ENCODE results near the gene LY6G6F. TPM values are rescaled to one million over a fixed set of nuclear protein-coding genes. Genes with fewer than 3 reads are reported as not detected.

LY6G6F gene
- total and polyA plus RNA-seq, 8 donors: 0.53 to 1.8 (median 1.3) TPM; not detected in 1

DNA sequence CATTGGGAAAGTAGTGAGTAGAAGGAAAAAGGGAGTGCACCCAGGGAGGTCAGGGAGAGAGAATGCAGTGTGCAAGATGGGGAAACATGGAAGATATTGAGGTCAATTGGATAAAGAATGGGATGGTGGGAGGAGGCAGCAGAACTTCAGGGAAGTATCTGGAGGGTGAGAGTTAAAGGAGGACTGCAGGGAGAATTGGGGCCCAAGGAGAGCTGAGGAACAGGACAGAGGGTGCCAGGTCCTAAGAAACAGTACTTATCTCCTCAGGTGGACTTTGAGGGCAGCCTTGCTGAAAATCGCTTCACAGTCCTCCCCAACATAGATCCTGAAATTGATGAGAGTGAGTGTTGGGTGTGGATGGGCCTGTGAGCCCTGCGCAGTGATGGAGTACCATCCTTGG lies 51.6 kb downstream of the LY6G6F start:
- intact Hi-C loops (cut with DNase I): no loop called here
- no peaks in the 10 kb centered on the region for H3K4me1 ChIP-seq
- no peaks in the 10 kb centered on the region for H3K9me3 ChIP-seq
- no peaks in the 10 kb centered on the region for H3K27me3 ChIP-seq
- no peak overlapping the region for H3K4me3 ChIP-seq
- H3K36me3 ChIP-seq: peaks cover 0 to 15% of the 10 kb centered on the region in 2 donors
- DNase-seq (no peak), ATAC-seq (no peak)
- no peak for TF ChIP-seq CTCF (IDR thresholded peaks at IDR 0.05)
- no peak overlapping the region for H3K27ac ChIP-seq

Small RNA genes within 50 kb of the gene (microRNA-seq; reads per million reads assigned to microRNA genes)
- gene MIR4646: 0.68 to 1.7 reads per million in 2 donors

Other genes with a start within 250 kb of the LY6G6F start
Only the 30 nearest of the 39 such genes appear.
- gene NFKBIL1, start 159.3 kb upstream of the LY6G6F start, total RNA-seq: 10 to 100 TPM; 15.0 to 17.2 TPM
- gene NFKBIL1, start 159.3 kb upstream of the LY6G6F start, polyA plus RNA-seq (ENCODE audit: insufficient read length in 6 of 6): 10 to 100 TPM; 18.5 to 25.4 (median 19.0) TPM
- gene LTA, start 134.6 kb upstream of the LY6G6F start, total RNA-seq: under 1 TPM; 0.17 to 0.65 TPM
- under 1 TPM; 0.33 to 0.48 (median 0.39) TPM for gene LTA, start 134.6 kb upstream of the LY6G6F start, polyA plus RNA-seq (ENCODE audit: insufficient read length in 6 of 6)
- gene TNF, start 131.3 kb upstream of the LY6G6F start, total RNA-seq: 10 to 100 TPM in 1 of 2 donors, under 1 TPM in 1; 0.29 to 10.4 TPM
- gene TNF, start 131.3 kb upstream of the LY6G6F start, polyA plus RNA-seq (ENCODE audit: insufficient read length in 6 of 6): under 1 TPM in 5 of 6 donors, not detected in 1; 0.19 to 0.63 (median 0.26) TPM
- gene LTB, start 124.4 kb upstream of the LY6G6F start, total RNA-seq: 10 to 100 TPM; 10.3 to 13.7 TPM
- gene LTB, start 124.4 kb upstream of the LY6G6F start, polyA plus RNA-seq (ENCODE audit: insufficient read length in 6 of 6): 1 to 10 TPM; 1.5 to 3.8 (median 2.8) TPM
- 10 to 100 TPM; 32.7 to 95.1 TPM for gene LST1, start 120.6 kb upstream of the LY6G6F start, total RNA-seq
- gene LST1, start 120.6 kb upstream of the LY6G6F start, polyA plus RNA-seq (ENCODE audit: insufficient read length in 6 of 6): 1 to 10 TPM; 4.4 to 8.3 (median 7.2) TPM
- gene NCR3, start 113.9 kb upstream of the LY6G6F start, total RNA-seq: 1 to 10 TPM in 1 of 2 donors, under 1 TPM in 1; 0.67 to 1.5 TPM
- under 1 TPM in 4 of 6 donors, not detected in 2; 0.26 to 0.89 (median 0.45) TPM for gene NCR3, start 113.9 kb upstream of the LY6G6F start, polyA plus RNA-seq (ENCODE audit: insufficient read length in 6 of 6)
- 10 to 100 TPM; 38.5 to 96.4 TPM for gene AIF1, start 91.6 kb upstream of the LY6G6F start, total RNA-seq
- gene AIF1, start 91.6 kb upstream of the LY6G6F start, polyA plus RNA-seq (ENCODE audit: insufficient read length in 6 of 6): 10 to 100 TPM; 17.9 to 25.4 (median 20.5) TPM
- 100 to 1,000 TPM; 130 to 151 TPM for gene PRRC2A, start 86.2 kb upstream of the LY6G6F start, total RNA-seq
- 100 to 1,000 TPM; 150 to 201 (median 176) TPM for gene PRRC2A, start 86.2 kb upstream of the LY6G6F start, polyA plus RNA-seq (ENCODE audit: insufficient read length in 6 of 6)
- gene BAG6, start 54.2 kb upstream of the LY6G6F start, total RNA-seq: 100 to 1,000 TPM; 243 to 278 TPM
- 100 to 1,000 TPM; 211 to 252 (median 226) TPM for gene BAG6, start 54.2 kb upstream of the LY6G6F start, polyA plus RNA-seq (ENCODE audit: insufficient read length in 6 of 6)
- gene APOM, start 51.0 kb upstream of the LY6G6F start, total RNA-seq: 1 to 10 TPM; 1.0 to 1.5 TPM
- 1 to 10 TPM; 4.6 to 8.0 (median 6.4) TPM for gene APOM, start 51.0 kb upstream of the LY6G6F start, polyA plus RNA-seq (ENCODE audit: insufficient read length in 6 of 6)
- gene C6orf47, start 46.1 kb upstream of the LY6G6F start, total RNA-seq: 10 to 100 TPM; 21.9 to 23.8 TPM
- 10 to 100 TPM; 15.3 to 19.8 (median 17.4) TPM for gene C6orf47, start 46.1 kb upstream of the LY6G6F start, polyA plus RNA-seq (ENCODE audit: insufficient read length in 6 of 6)
- 10 to 100 TPM; 10.3 to 13.2 TPM for gene GPANK1, start 41.9 kb upstream of the LY6G6F start, total RNA-seq
- gene GPANK1, start 41.9 kb upstream of the LY6G6F start, polyA plus RNA-seq (ENCODE audit: insufficient read length in 6 of 6): 10 to 100 TPM; 18.0 to 22.8 (median 22.2) TPM
- gene CSNK2B, start 40.8 kb upstream of the LY6G6F start, total RNA-seq: 100 to 1,000 TPM in 1 of 2 donors, 10 to 100 TPM in 1; 96.6 to 128 TPM
- gene CSNK2B, start 40.8 kb upstream of the LY6G6F start, polyA plus RNA-seq (ENCODE audit: insufficient read length in 6 of 6): 100 to 1,000 TPM; 189 to 210 (median 196) TPM
- gene LY6G5B, start 36.9 kb upstream of the LY6G6F start, total RNA-seq: 10 to 100 TPM in 1 of 2 donors, 1 to 10 TPM in 1; 6.9 to 13.6 TPM
- gene LY6G5B, start 36.9 kb upstream of the LY6G6F start, polyA plus RNA-seq (ENCODE audit: insufficient read length in 6 of 6): 10 to 100 TPM; 25.2 to 41.0 (median 35.8) TPM
- 1 to 10 TPM; 3.1 to 5.9 TPM for gene LY6G5C, start 25.8 kb upstream of the LY6G6F start, total RNA-seq
- 1 to 10 TPM; 2.9 to 6.3 (median 3.7) TPM for gene LY6G5C, start 25.8 kb upstream of the LY6G6F start, polyA plus RNA-seq (ENCODE audit: insufficient read length in 6 of 6)
- gene ABHD16A, start 3.5 kb upstream of the LY6G6F start, total RNA-seq: 10 to 100 TPM; 53.6 to 58.6 TPM
- gene ABHD16A, start 3.5 kb upstream of the LY6G6F start, polyA plus RNA-seq (ENCODE audit: insufficient read length in 6 of 6): 10 to 100 TPM; 55.7 to 63.9 (median 58.6) TPM
- not detected for gene LY6G6D, start 8.5 kb downstream of the LY6G6F start, total RNA-seq
- under 1 TPM in 1 of 6 donors, not detected in 5; 0.57 TPM for gene LY6G6D, start 8.5 kb downstream of the LY6G6F start, polyA plus RNA-seq (ENCODE audit: insufficient read length in 6 of 6)
- not detected for gene LY6G6C, start 14.9 kb downstream of the LY6G6F start, total RNA-seq
- gene LY6G6C, start 14.9 kb downstream of the LY6G6F start, polyA plus RNA-seq (ENCODE audit: insufficient read length in 6 of 6): under 1 TPM; 0.17 to 0.75 (median 0.43) TPM
- gene MPIG6B, start 16.5 kb downstream of the LY6G6F start, total RNA-seq: 1 to 10 TPM; 1.2 to 1.9 TPM
- gene MPIG6B, start 16.5 kb downstream of the LY6G6F start, polyA plus RNA-seq (ENCODE audit: insufficient read length in 6 of 6): 1 to 10 TPM; 2.8 to 3.5 (median 3.0) TPM
- gene DDAH2, start 22.4 kb downstream of the LY6G6F start, total RNA-seq: 10 to 100 TPM; 70.2 to 77.3 TPM
- 100 to 1,000 TPM; 139 to 199 (median 175) TPM for gene DDAH2, start 22.4 kb downstream of the LY6G6F start, polyA plus RNA-seq (ENCODE audit: insufficient read length in 6 of 6)
- gene CLIC1, start 29.7 kb downstream of the LY6G6F start, total RNA-seq: 100 to 1,000 TPM; 283 to 465 TPM
- gene CLIC1, start 29.7 kb downstream of the LY6G6F start, polyA plus RNA-seq (ENCODE audit: insufficient read length in 6 of 6): 100 to 1,000 TPM; 226 to 279 (median 261) TPM
- gene MSH5, start 33.1 kb downstream of the LY6G6F start, total RNA-seq: 10 to 100 TPM in 1 of 2 donors, 1 to 10 TPM in 1; 9.7 to 20.0 TPM
- gene MSH5, start 33.1 kb downstream of the LY6G6F start, polyA plus RNA-seq (ENCODE audit: insufficient read length in 6 of 6): 10 to 100 TPM; 34.4 to 49.8 (median 39.1) TPM
- gene SAPCD1, start 55.8 kb downstream of the LY6G6F start, total RNA-seq: 1 to 10 TPM; 1.3 to 3.9 TPM
- 10 to 100 TPM in 2 of 6 donors, 1 to 10 TPM in 4; 6.5 to 11.1 (median 8.2) TPM for gene SAPCD1, start 55.8 kb downstream of the LY6G6F start, polyA plus RNA-seq (ENCODE audit: insufficient read length in 6 of 6)
- 1 to 10 TPM; 4.6 to 5.0 TPM for gene VWA7, start 70.5 kb downstream of the LY6G6F start, total RNA-seq
- gene VWA7, start 70.5 kb downstream of the LY6G6F start, polyA plus RNA-seq (ENCODE audit: insufficient read length in 6 of 6): 1 to 10 TPM; 1.4 to 3.8 (median 2.2) TPM
- 100 to 1,000 TPM in 1 of 2 donors, 10 to 100 TPM in 1; 43.6 to 103 TPM for gene VARS1, start 88.9 kb downstream of the LY6G6F start, total RNA-seq
- gene VARS1, start 88.9 kb downstream of the LY6G6F start, polyA plus RNA-seq (ENCODE audit: insufficient read length in 6 of 6): 10 to 100 TPM; 38.4 to 61.7 (median 46.6) TPM
- gene LSM2, start 100.1 kb downstream of the LY6G6F start, total RNA-seq: 10 to 100 TPM; 38.7 to 51.5 TPM
- 10 to 100 TPM; 79.4 to 88.5 (median 83.6) TPM for gene LSM2, start 100.1 kb downstream of the LY6G6F start, polyA plus RNA-seq (ENCODE audit: insufficient read length in 6 of 6)
- 1 to 10 TPM in 1 of 2 donors, under 1 TPM in 1; 0.99 to 1.2 TPM for gene HSPA1L, start 108.4 kb downstream of the LY6G6F start, total RNA-seq
- 1 to 10 TPM; 2.8 to 4.4 (median 3.4) TPM for gene HSPA1L, start 108.4 kb downstream of the LY6G6F start, polyA plus RNA-seq (ENCODE audit: insufficient read length in 6 of 6)
- gene HSPA1A, start 108.7 kb downstream of the LY6G6F start, total RNA-seq: 100 to 1,000 TPM; 155 to 205 TPM
- 100 to 1,000 TPM in 2 of 6 donors, 10 to 100 TPM in 4; 64.3 to 124 (median 78.3) TPM for gene HSPA1A, start 108.7 kb downstream of the LY6G6F start, polyA plus RNA-seq (ENCODE audit: insufficient read length in 6 of 6)
- 100 to 1,000 TPM; 104 to 180 TPM for gene HSPA1B, start 120.9 kb downstream of the LY6G6F start, total RNA-seq
- 100 to 1,000 TPM in 2 of 6 donors, 10 to 100 TPM in 4; 66.6 to 125 (median 89.1) TPM for gene HSPA1B, start 120.9 kb downstream of the LY6G6F start, polyA plus RNA-seq (ENCODE audit: insufficient read length in 6 of 6)
- gene NEU1, start 156.0 kb downstream of the LY6G6F start, total RNA-seq: 100 to 1,000 TPM in 1 of 2 donors, 10 to 100 TPM in 1; 90.4 to 106 TPM
- gene NEU1, start 156.0 kb downstream of the LY6G6F start, polyA plus RNA-seq (ENCODE audit: insufficient read length in 6 of 6): 10 to 100 TPM; 25.7 to 29.8 (median 29.3) TPM